SK-N-SH (cell line): ENCODE measurements around the gene MAD1L1. TPM values are rescaled to one million over a fixed set of nuclear protein-coding genes. Genes with fewer than 3 reads are reported as not detected.

Experiments used
- CTCF ChIA-PET: fragments of 300-600, 350-600 bp; formaldehyde crosslinking; extraction: SDS; loops from one replicate; lab custom pipeline; 2021; lab: Yijun Ruan, JAX
- POLR2A ChIA-PET: fragments of 350-600 bp; sonication (Branson Sonifier 250); formaldehyde crosslinking; extraction: SDS; loops from one replicate; lab custom pipeline; 2020; ENCODE audit warnings: antibody characterized with exemption, inconsistent platforms; lab: Yijun Ruan, JAX
- DNase-seq: peaks from one replicate; pipeline ENCODE4 v3.0.0; 2012
- H2AFZ ChIP-seq: fragments of 200-600 bp; sonication (generic); 2 replicates; pipeline ENCODE4 v1.8.1; 2016; ENCODE audit warnings: antibody characterized with exemption, mild to moderate bottlenecking, low read depth
- H3F3A ChIP-seq: fragments of 200-600 bp; sonication (generic); replicated peaks from 2 replicates; pipeline ENCODE3; 2016; ENCODE audit warnings: antibody characterized with exemption, mild to moderate bottlenecking; ENCODE audit not compliant: insufficient read depth
- H3K27ac ChIP-seq, 2 experiments: fragments of 200-500 bp in 1 of 2; fragments of 200-600 bp in 1 of 2; sonication (Bioruptor generic) in 1 of 2; sonication (generic), shearing (Covaris generic) in 1 of 2; 2 replicates each; pipeline versions ENCODE4 v1.5.1 to v1.6.1; 2014 to 2016; ENCODE audit warnings: low read depth in 2 of 2, inconsistent platforms in 1 of 2, low read length in 1 of 2, mild to moderate bottlenecking in 1 of 2, mixed read lengths in 1 of 2
- H3K27me3 ChIP-seq: fragments of 200-600 bp; sonication (generic), shearing (Covaris generic); 2 replicates; pipeline ENCODE4 v1.6.1; 2016; ENCODE audit warnings: mixed run types; ENCODE audit not compliant: insufficient read depth
- H3K36me3 ChIP-seq, 2 experiments: fragments of 200-500 bp in 1 of 2; fragments of 200-600 bp in 1 of 2; sonication (Bioruptor generic) in 1 of 2; sonication (generic) in 1 of 2; replicated peaks in 1 of 2; 2 replicates each; pipeline versions ENCODE3 to v1.5.1; 2014 to 2016; ENCODE audit warnings: low read length in 1 of 2, mild to moderate bottlenecking in 1 of 2; ENCODE audit not compliant: insufficient read depth in 2 of 2, control insufficient read depth in 1 of 2
- H3K4me1 ChIP-seq, 2 experiments: fragments of 200-500 bp in 1 of 2; fragments of 200-600 bp in 1 of 2; sonication (Bioruptor generic) in 1 of 2; sonication (generic), shearing (Covaris generic) in 1 of 2; 2 replicates each; pipeline versions ENCODE4 v1.5.1 to v1.6.1; 2014 to 2016; ENCODE audit warnings: low read depth in 1 of 2, low read length in 1 of 2, mixed run types in 1 of 2; ENCODE audit not compliant: insufficient read depth in 2 of 2, control insufficient read depth in 1 of 2
- H3K4me2 ChIP-seq: fragments of 200-600 bp; sonication (generic), shearing (Covaris generic); 2 replicates; pipeline ENCODE4 v1.6.1; 2017; ENCODE audit warnings: mixed run types
- H3K4me3 ChIP-seq, 2 experiments: fragments of 200-500 bp in 1 of 2; fragments of 200-600 bp in 1 of 2; sonication (Bioruptor generic) in 1 of 2; sonication (generic), shearing (Covaris generic) in 1 of 2; 2 replicates each; pipeline versions ENCODE4 v1.5.1 to v1.8.1; 2014 to 2016; ENCODE audit warnings: low read depth in 2 of 2, inconsistent platforms in 1 of 2, low read length in 1 of 2, mild to moderate bottlenecking in 1 of 2, mixed read lengths in 1 of 2, moderate library complexity in 1 of 2
- H3K79me2 ChIP-seq: fragments of 200-600 bp; sonication (generic); 2 replicates; pipeline ENCODE4 v1.8.1; 2017; ENCODE audit warnings: mild to moderate bottlenecking; ENCODE audit not compliant: insufficient read depth
- H3K9ac ChIP-seq: fragments of 200-600 bp; sonication (generic); 2 replicates; pipeline ENCODE4 v1.6.1; 2017; ENCODE audit warnings: mixed run types
- H3K9me2 ChIP-seq: fragments of 200-600 bp; sonication (generic); 2 replicates; pipeline ENCODE4 v1.6.1; 2017; ENCODE audit warnings: mixed run types
- H3K9me3 ChIP-seq: fragments of 200-600 bp; sonication (generic); 2 replicates; pipeline ENCODE4 v1.6.1; 2017; ENCODE audit warnings: mixed run types, mild to moderate bottlenecking, moderate library complexity
- H4K20me1 ChIP-seq: fragments of 200-600 bp; sonication (generic); 2 replicates; pipeline ENCODE4 v1.6.1; 2017; ENCODE audit warnings: mild to moderate bottlenecking, mixed run types; ENCODE audit not compliant: insufficient read depth
- EP300 ChIP-seq, 2 experiments: IDR thresholded peaks; 2 replicates each; pipeline versions ENCODE4 v1.4.0 to v1.6.1; 2012; ENCODE audit warnings: borderline replicate concordance in 1 of 2, low read depth in 1 of 2, low read length in 1 of 2
- FOSL2 ChIP-seq: IDR thresholded peaks from 2 replicates; pipeline ENCODE4 v1.4.0; 2012; ENCODE audit warnings: low read depth, mild to moderate bottlenecking, moderate library complexity, borderline replicate concordance
- GABPA ChIP-seq: IDR thresholded peaks from 2 replicates; pipeline ENCODE4 v1.4.0; 2012; ENCODE audit warnings: low read depth, mild to moderate bottlenecking
- GATA2 ChIP-seq: sonication (generic); formaldehyde crosslinking; IDR thresholded peaks from 2 replicates; pipeline ENCODE4 v1.5.0; 2020; ENCODE audit warnings: mild to moderate bottlenecking, missing genetic modification reagents
- JUND ChIP-seq: IDR thresholded peaks from 2 replicates; pipeline ENCODE4 v1.4.0; 2012
- MEF2A ChIP-seq: IDR thresholded peaks from 2 replicates; pipeline ENCODE4 v1.4.0; 2012; ENCODE audit warnings: low read depth, borderline replicate concordance
- POLR2AphosphoS5 ChIP-seq: IDR thresholded peaks from 2 replicates; pipeline ENCODE4 v1.6.1; 2012; ENCODE audit warnings: low read depth, low read length
- RCOR1 ChIP-seq: fragments of 150-350 bp; IDR thresholded peaks from 2 replicates; pipeline ENCODE4 v1.6.1; 2017; ENCODE audit warnings: antibody characterized with exemption, low read length
- REST ChIP-seq: IDR thresholded peaks from 2 replicates; pipeline ENCODE4 v1.6.1; 2012; ENCODE audit warnings: mild to moderate bottlenecking, low read depth, low read length, moderate library complexity
- RFX5 ChIP-seq: IDR thresholded peaks from 2 replicates; pipeline ENCODE4 v1.6.1; 2012; ENCODE audit warnings: mild to moderate bottlenecking, improper control_type of control experiment, low read length
- SIN3A ChIP-seq: IDR thresholded peaks from 2 replicates; pipeline ENCODE4 v1.6.1; 2012; ENCODE audit warnings: low read depth, mild to moderate bottlenecking, low read length, moderate library complexity, borderline replicate concordance
- TAF1 ChIP-seq: IDR thresholded peaks from 2 replicates; pipeline ENCODE4 v1.6.1; 2012; ENCODE audit warnings: low read depth, mild to moderate bottlenecking, low read length, moderate library complexity, borderline replicate concordance
- TCF12 ChIP-seq: IDR thresholded peaks from 2 replicates; pipeline ENCODE4 v1.4.0; 2012
- WGBS: methylation state at CpG from one replicate; pipeline ENCODE4 v1.1.6; 2017; ENCODE audit warnings: low lambda C conversion rate; 5-methylcytosine and 5-hydroxymethylcytosine counted together
- polyA plus RNA-seq, 3 experiments: library from polyadenylated mRNA; depleted of rRNA; stranded (reverse); fragments of >200 nt; gene quantifications; 2 replicates each; pipeline ENCODE4 v1.2.3, GENCODE V29; 2012
- TF ChIP-seq, protein P1 (sequence below): IDR thresholded peaks from 2 replicates; pipeline ENCODE4 v1.4.0; 2012; ENCODE audit warnings: low read depth

MAD1L1 gene
- polyA plus RNA-seq, 1 of the 3 experiments (the other 2 are of a cell fraction): 46.2 TPM

GRCh38 chr7:1966631-1967200 is 266.0 kb downstream of the MAD1L1 start:
- ChIA-PET POLR2A (no interaction called here), CTCF (interaction anchor here (0.6 to 0.9 kb wide), 2 partner anchors 12 to 253 kb away, joined by 3 to 4 read pairs; no protein-coding TSS in a partner anchor)
- no peaks in the 10 kb centered on the region for H4K20me1 ChIP-seq
- H3K4me1 ChIP-seq: no peaks in the 10 kb centered on the region; a peak in 1 of 4 replicates
- WGBS: 92% methylated on average over 26 of the region's 26 CpGs
- H3K4me2 ChIP-seq: no peak overlapping the region
- peaks cover 0 to 3% of the 10 kb centered on the region in 2 experiments for H3K36me3 ChIP-seq
- H3K9me2 ChIP-seq: no peaks in the 10 kb centered on the region
- no peak overlapping the region for H3K9ac ChIP-seq
- H3F3A ChIP-seq: peaks cover 17% of the 10 kb centered on the region
- H3K79me2 ChIP-seq: no peaks in the 10 kb centered on the region
- no peak overlapping the region for H3K4me3 ChIP-seq
- H3K27ac ChIP-seq: no peak overlapping the region
- no peaks in the 10 kb centered on the region for H3K27me3 ChIP-seq
- no peak overlapping the region for H2AFZ ChIP-seq
- no peak for DNase-seq
- TF ChIP-seq SIN3A (no peak), RFX5 (no peak), POLR2AphosphoS5 (no peak), MEF2A (no peak), JUND (no peak), TAF1 (no peak), EP300 (IDR thresholded peaks at IDR 0.05; ENCODE audit: borderline replicate concordance in 1 of 2, low read depth in 1 of 2, low read length in 1 of 2) (no peak), TCF12 (no peak), RCOR1 (no peak), REST (no peak), FOSL2 (no peak), GATA2 (CRISPR knock-in tag) (no peak), GABPA (no peak)
- TF ChIP-seq, protein P1, sequence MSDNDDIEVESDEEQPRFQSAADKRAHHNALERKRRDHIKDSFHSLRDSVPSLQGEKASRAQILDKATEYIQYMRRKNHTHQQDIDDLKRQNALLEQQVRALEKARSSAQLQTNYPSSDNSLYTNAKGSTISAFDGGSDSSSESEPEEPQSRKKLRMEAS: no peak
- TF ChIP-seq, all 33 proteins: peak for 0
- peaks cover 6% of the 10 kb centered on the region; the same call in 1 of the 2 replicates for H3K9me3 ChIP-seq
